HepG2 (cell line): ENCODE measurements around the gene MRPL58. TPM values are rescaled to one million over a fixed set of nuclear protein-coding genes. Genes with fewer than 3 reads are reported as not detected.

Source experiments
- ATAC-seq: fragments of 200-7000 bp; cut with Tn5 transposase; 3 replicates; pipeline ENCODE4 v1.9.1; 2020; ENCODE audit warnings: mild to moderate bottlenecking, moderate library complexity
- BruUV-seq: library from RNA; stranded (reverse); fragments of 400-500 nt; replicated peaks from 2 replicates; lab custom pipeline; 2021; lab: Mats Ljungman, UMichigan
- CTCF ChIA-PET: fragments of 300-600 bp; formaldehyde crosslinking; extraction: SDS; loops from one replicate; lab custom pipeline; 2021; ENCODE audit warnings: low total read pairs, inconsistent platforms, low intra/inter-chr PET ratio; lab: Yijun Ruan, JAX
- POLR2A ChIA-PET: fragments of 350-600 bp; sonication (Branson Sonifier 250); formaldehyde crosslinking; loops from one replicate; lab custom pipeline; 2020; ENCODE audit warnings: antibody characterized with exemption, inconsistent platforms; lab: Yijun Ruan, JAX
- DNase-seq: peaks from one replicate; pipeline ENCODE4 v3.0.0-alpha.2; 2015; ENCODE audit warnings: low spot score
- FAIRE-seq: peaks from 3 replicates; lab custom pipeline; 2011; peaks lifted over from hg19 to GRCh38; lab: Jason Lieb, UNC
- H2AFZ ChIP-seq: one replicate; pipeline ENCODE4 v1.6.1; 2011; ENCODE audit warnings: low read length, inconsistent platforms
- H3K27ac ChIP-seq: fragments of 300-600 bp; 3 replicates; pipeline ENCODE4 v1.8.0; 2011; ENCODE audit warnings: mixed run types, mild to moderate bottlenecking, mixed read lengths, low read length, inconsistent platforms; ENCODE audit not compliant: insufficient read depth; ENCODE audit errors: extremely low read length
- H3K27me3 ChIP-seq, 2 experiments: fragments of 200-600 bp in 1 of 2; 2 replicates in 1 of 2; 3 replicates in 1 of 2; pipeline versions ENCODE4 v1.6.0 to v1.8.0; 2011; ENCODE audit warnings: low read length in 2 of 2, mild to moderate bottlenecking in 2 of 2, moderate library complexity in 2 of 2, inconsistent platforms in 1 of 2; ENCODE audit not compliant: insufficient read depth in 2 of 2, control insufficient read depth in 1 of 2
- H3K36me3 ChIP-seq, 2 experiments: fragments of 200-600 bp in 1 of 2; replicated peaks in 1 of 2; 2 replicates in 1 of 2; 3 replicates in 1 of 2; pipeline versions ENCODE4 v1.5.1 to v1.8.0; 2011; ENCODE audit warnings: low read length in 2 of 2, inconsistent platforms in 1 of 2; ENCODE audit not compliant: insufficient read depth in 2 of 2, control insufficient read depth in 1 of 2
- H3K4me1 ChIP-seq: 2 replicates; pipeline ENCODE4 v1.5.1; 2012; ENCODE audit warnings: low read length, inconsistent platforms; ENCODE audit not compliant: insufficient read depth
- H3K4me2 ChIP-seq: 2 replicates; pipeline ENCODE4 v1.6.0; 2011; ENCODE audit warnings: low read depth, low read length, inconsistent platforms
- H3K4me3 ChIP-seq, 3 experiments: fragments of 200-600 bp in 1 of 3; sonication (generic), shearing (Covaris generic) in 1 of 3; replicated peaks in 1 of 3; 2 replicates each; pipeline ENCODE4 v1.5.1; 2011 to 2016; ENCODE audit warnings: low read length in 3 of 3, inconsistent platforms in 2 of 3, low read depth in 2 of 3, mild to moderate bottlenecking in 2 of 3, control low read depth in 1 of 3, mixed read lengths in 1 of 3; ENCODE audit not compliant: insufficient read depth in 1 of 3
- H3K79me2 ChIP-seq: one replicate; pipeline ENCODE4 v1.6.1; 2011; ENCODE audit warnings: low read length, inconsistent platforms; ENCODE audit not compliant: insufficient read depth
- H3K9ac ChIP-seq: 2 replicates; pipeline ENCODE4 v1.6.0; 2011; ENCODE audit warnings: mild to moderate bottlenecking, low read depth, low read length, inconsistent platforms; ENCODE audit not compliant: insufficient read depth
- H3K9me3 ChIP-seq: 2 replicates; pipeline ENCODE4 v1.5.1; 2012; ENCODE audit warnings: mild to moderate bottlenecking, low read length
- H4K20me1 ChIP-seq: 2 replicates; pipeline ENCODE4 v1.6.0; 2011; ENCODE audit warnings: inconsistent platforms, mild to moderate bottlenecking, low read length, moderate library complexity; ENCODE audit not compliant: insufficient read depth
- CEBPB ChIP-seq: IDR thresholded peaks from 2 replicates; pipeline ENCODE4 v1.6.1; 2011; ENCODE audit warnings: low read depth, low read length, improper control_type of control experiment, borderline replicate concordance
- ETV6 ChIP-seq: sonication (generic); formaldehyde crosslinking; conservative IDR thresholded peaks from 2 replicates; pipeline ENCODE4 v1.4.0; 2020; ENCODE audit warnings: missing genetic modification reagents
- PAF1 ChIP-seq: IDR thresholded peaks from 2 replicates; pipeline ENCODE4 v1.6.1; 2016; ENCODE audit warnings: missing genetic modification reagents, missing compliant biosample characterization
- PCBP1 ChIP-seq: fragments of 200-400 bp; formaldehyde crosslinking; IDR thresholded peaks from 2 replicates; pipeline ENCODE4 v1.6.1; 2017; ENCODE audit warnings: mild to moderate bottlenecking, low read depth, low read length, borderline replicate concordance
- SOX13 ChIP-seq, 3 experiments: fragments of 450-650 bp in 1 of 3; sonication (generic) in 1 of 3; formaldehyde crosslinking in 1 of 3; IDR thresholded peaks in 2 of 3; conservative IDR thresholded peaks in 1 of 3; 2 replicates each; pipeline versions ENCODE4 v1.5.0 to v1.6.1; 2016 to 2020; ENCODE audit warnings: antibody characterized with exemption in 1 of 3, mild to moderate bottlenecking in 1 of 3, missing compliant biosample characterization in 1 of 3, missing genetic modification reagents in 1 of 3, moderate library complexity in 1 of 3
- ZNF292 ChIP-seq: sonication (generic); formaldehyde crosslinking; IDR thresholded peaks from 2 replicates; pipeline ENCODE4 v1.8.1; 2022; ENCODE audit warnings: mild to moderate bottlenecking, low read depth, missing genetic modification reagents, borderline replicate concordance
- WGBS: methylation state at CpG from one replicate; pipeline ENCODE4 v1.1.6; 2017; ENCODE audit warnings: low lambda C conversion rate; 5-methylcytosine and 5-hydroxymethylcytosine counted together
- in situ Hi-C: cut with HindIII; loops from 2 replicates; pipeline ENCODE4 v1.10.0; 2017; ENCODE audit warnings: low pct_unique_long_range_greater_than_20kb; ENCODE audit not compliant: extremely low pct_ligation_motif_present
- intact Hi-C: fragments of 100-400 bp; cut with micrococcal nuclease; formaldehyde crosslinking; loops from one replicate; pipeline ENCODE4 v1.10.0; 2022; ENCODE audit not compliant: unreplicated experiment
- polyA plus RNA-seq, 8 experiments: library from polyadenylated mRNA; depleted of rRNA in 3 of 8; stranded (reverse) in 7 of 8; unstranded in 1 of 8; fragments of >200 nt; fragmentation: Illumina TruSeq in 4 of 8; extraction: Trizol in 4 of 8; gene quantifications; 2 replicates each; pipeline versions ENCODE4 v1.2.1 to v1.2.3, GENCODE V29; 2011 to 2016; ENCODE audit warnings: low read depth in 4 of 8, missing spikeins in 1 of 8, mixed read lengths in 1 of 8; ENCODE audit not compliant: insufficient read depth in 1 of 8
- total RNA-seq, 5 experiments: library from RNA; depleted of rRNA; stranded (reverse); fragments of >200 nt; fragmentation: Illumina TruSeq; extraction: Trizol; gene quantifications; 2 replicates each; pipeline ENCODE4 v1.2.3, GENCODE V29; 2016; ENCODE audit warnings: low read depth in 1 of 5
- TF ChIP-seq, protein P1 (sequence below): sonication (generic); formaldehyde crosslinking; IDR thresholded peaks from 2 replicates; pipeline ENCODE4 v1.4.0; 2020; ENCODE audit warnings: mild to moderate bottlenecking, missing genetic modification reagents, borderline replicate concordance
- TF ChIP-seq, protein P2 (sequence below), 2 experiments: fragments of 450-650 bp in 1 of 2; sonication (generic) in 1 of 2; formaldehyde crosslinking; IDR thresholded peaks; 2 replicates each; pipeline versions ENCODE4 v1.5.0 to v1.8.0; 2020 to 2022; ENCODE audit warnings: mild to moderate bottlenecking in 1 of 2, missing genetic modification reagents in 1 of 2
- TF ChIP-seq, protein P3 (sequence below): sonication (generic); formaldehyde crosslinking; IDR thresholded peaks from 2 replicates; pipeline ENCODE4 v1.4.0; 2020; ENCODE audit warnings: missing genetic modification reagents, low read depth, mild to moderate bottlenecking, borderline replicate concordance
- TF ChIP-seq, protein P4 (sequence below): sonication (generic); formaldehyde crosslinking; IDR thresholded peaks from 2 replicates; pipeline ENCODE4 v1.4.0; 2020; ENCODE audit warnings: mild to moderate bottlenecking, missing genetic modification reagents

Gene MRPL58
- total and polyA plus RNA-seq, 2 of the 13 experiments (the other 11 are each of a cell fraction or from before 2014, with no cell fraction given) = 44.9 to 68.9 TPM

DNA sequence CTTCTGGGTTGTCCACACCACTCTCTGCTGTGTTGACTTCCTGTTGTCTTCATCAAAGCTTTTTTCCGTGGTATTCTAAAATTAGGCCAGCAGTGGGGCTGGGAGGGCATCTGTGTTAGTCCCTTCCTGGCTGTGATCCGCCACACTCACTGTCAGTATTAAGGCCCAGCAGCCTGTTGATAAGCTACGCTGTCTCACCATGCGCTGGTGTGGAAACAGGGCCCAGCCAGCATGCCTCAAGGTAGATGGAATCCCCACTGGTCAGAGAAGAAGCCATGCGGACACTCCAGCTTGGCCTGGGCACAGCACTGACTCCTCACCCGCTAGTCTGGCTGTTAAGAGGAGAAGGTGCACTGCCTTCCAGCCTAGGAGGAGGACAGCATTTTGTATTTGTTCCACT lies 13.7 kb upstream of the MRPL58 start (continued):
- TF ChIP-seq, protein P1, sequence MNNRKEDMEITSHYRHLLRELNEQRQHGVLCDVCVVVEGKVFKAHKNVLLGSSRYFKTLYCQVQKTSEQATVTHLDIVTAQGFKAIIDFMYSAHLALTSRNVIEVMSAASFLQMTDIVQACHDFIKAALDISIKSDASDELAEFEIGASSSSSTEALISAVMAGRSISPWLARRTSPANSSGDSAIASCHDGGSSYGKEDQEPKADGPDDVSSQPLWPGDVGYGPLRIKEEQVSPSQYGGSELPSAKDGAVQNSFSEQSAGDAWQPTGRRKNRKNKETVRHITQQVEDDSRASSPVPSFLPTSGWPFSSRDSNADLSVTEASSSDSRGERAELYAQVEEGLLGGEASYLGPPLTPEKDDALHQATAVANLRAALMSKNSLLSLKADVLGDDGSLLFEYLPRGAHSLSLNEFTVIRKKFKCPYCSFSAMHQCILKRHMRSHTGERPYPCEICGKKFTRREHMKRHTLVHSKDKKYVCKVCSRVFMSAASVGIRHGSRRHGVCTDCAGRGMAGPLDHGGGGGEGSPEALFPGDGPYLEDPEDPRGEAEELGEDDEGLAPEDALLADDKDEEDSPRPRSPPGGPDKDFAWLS (CRISPR knock-in tag) = no peak
- TF ChIP-seq, protein P2, sequence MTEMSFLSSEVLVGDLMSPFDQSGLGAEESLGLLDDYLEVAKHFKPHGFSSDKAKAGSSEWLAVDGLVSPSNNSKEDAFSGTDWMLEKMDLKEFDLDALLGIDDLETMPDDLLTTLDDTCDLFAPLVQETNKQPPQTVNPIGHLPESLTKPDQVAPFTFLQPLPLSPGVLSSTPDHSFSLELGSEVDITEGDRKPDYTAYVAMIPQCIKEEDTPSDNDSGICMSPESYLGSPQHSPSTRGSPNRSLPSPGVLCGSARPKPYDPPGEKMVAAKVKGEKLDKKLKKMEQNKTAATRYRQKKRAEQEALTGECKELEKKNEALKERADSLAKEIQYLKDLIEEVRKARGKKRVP (CRISPR knock-in tag; IDR thresholded peaks at IDR 0.05) = no peak
- TF ChIP-seq, protein P3, sequence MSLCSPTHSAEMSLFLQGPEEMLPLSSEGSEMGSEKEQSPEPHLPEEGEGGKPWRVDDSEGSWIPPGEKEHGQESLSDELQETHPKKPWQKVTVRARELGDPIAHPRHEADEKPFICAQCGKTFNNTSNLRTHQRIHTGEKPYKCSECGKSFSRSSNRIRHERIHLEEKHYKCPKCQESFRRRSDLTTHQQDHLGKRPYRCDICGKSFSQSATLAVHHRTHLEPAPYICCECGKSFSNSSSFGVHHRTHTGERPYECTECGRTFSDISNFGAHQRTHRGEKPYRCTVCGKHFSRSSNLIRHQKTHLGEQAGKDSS = no peak

DNA sequence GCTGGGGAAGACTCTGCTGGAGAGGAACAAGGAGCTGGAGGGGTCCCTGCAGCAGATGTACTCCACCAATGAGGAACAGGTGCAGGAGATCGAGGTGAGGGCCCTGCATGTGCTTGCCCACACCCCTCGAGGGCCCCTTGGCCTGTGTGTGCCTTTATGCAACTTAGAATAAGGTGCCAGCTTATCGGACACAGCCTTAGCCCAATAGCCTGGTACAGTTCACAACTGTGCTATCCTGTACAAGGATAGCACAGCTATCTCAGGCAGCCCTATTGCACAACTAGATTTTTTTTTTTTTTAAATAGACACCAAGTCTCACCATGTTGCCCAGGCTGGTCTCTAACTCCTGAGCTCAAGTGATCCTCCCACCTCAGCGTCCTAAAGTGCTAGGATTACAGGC lies 12.9 kb upstream of the MRPL58 start:
- Histone ChIP-seq H3K9ac (no peak overlapping the region), H3K79me2 (no peaks in the 10 kb centered on the region), H4K20me1 (no peaks in the 10 kb centered on the region), H3K4me3 (no peak overlapping the region)
- in situ Hi-C loops (no loop called here), intact Hi-C loops (no loop called here)
- ATAC-seq (no peak), FAIRE-seq (no peak)
- CTCF ChIA-PET = no interaction called here
- BruUV-seq = no TSS peak
- TF ChIP-seq PAF1 (no peak), ETV6 (CRISPR knock-in tag) (no peak), ZNF292 (CRISPR knock-in tag) (no peak), SOX13 (IDR thresholded peaks at IDR 0.05) (no peak), SOX13 (CRISPR knock-in tag; conservative IDR thresholded peaks at IDR 0.05 in 1 of 2, IDR thresholded peaks at IDR 0.05 in 1 of 2) (no peak), CEBPB (peak; percentile 44; the same call in 1 of the 2 replicates), PCBP1 (no peak)
- TF ChIP-seq, protein P4, sequence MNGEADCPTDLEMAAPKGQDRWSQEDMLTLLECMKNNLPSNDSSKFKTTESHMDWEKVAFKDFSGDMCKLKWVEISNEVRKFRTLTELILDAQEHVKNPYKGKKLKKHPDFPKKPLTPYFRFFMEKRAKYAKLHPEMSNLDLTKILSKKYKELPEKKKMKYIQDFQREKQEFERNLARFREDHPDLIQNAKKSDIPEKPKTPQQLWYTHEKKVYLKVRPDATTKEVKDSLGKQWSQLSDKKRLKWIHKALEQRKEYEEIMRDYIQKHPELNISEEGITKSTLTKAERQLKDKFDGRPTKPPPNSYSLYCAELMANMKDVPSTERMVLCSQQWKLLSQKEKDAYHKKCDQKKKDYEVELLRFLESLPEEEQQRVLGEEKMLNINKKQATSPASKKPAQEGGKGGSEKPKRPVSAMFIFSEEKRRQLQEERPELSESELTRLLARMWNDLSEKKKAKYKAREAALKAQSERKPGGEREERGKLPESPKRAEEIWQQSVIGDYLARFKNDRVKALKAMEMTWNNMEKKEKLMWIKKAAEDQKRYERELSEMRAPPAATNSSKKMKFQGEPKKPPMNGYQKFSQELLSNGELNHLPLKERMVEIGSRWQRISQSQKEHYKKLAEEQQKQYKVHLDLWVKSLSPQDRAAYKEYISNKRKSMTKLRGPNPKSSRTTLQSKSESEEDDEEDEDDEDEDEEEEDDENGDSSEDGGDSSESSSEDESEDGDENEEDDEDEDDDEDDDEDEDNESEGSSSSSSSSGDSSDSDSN (CRISPR knock-in tag) = no peak
- TF ChIP-seq, all 625 proteins: peak for 1
- Histone ChIP-seq H3K36me3 (peaks cover 0 to 2% of the 10 kb centered on the region in 2 experiments; a peak in 2 of 5 replicates), H2AFZ (no peak overlapping the region), H3K27me3 (no peaks in the 10 kb centered on the region), H3K4me1 (peaks cover 6% of the 10 kb centered on the region), H3K9me3 (no peaks in the 10 kb centered on the region), H3K4me2 (no peak overlapping the region), H3K27ac (no peak overlapping the region)
- DNase-seq = no peak
- POLR2A ChIA-PET = interaction anchor here (0.6 to 1.8 kb wide), 2 partner anchors 13 to 300 kb away, joined by 3 to 13 read pairs; partner anchors contain the start of gene MRPL58
- WGBS = 38% methylated on average over 4 of the region's 4 CpGs
